Left colon (tissue), 2 donors: ENCODE data around the gene BHMT. TPM values are rescaled to one million over a fixed set of nuclear protein-coding genes. Genes with fewer than 3 reads are reported as not detected.

Experiments used
- ATAC-seq: fragments of 200-7000 bp; cut with Tn5 transposase; one replicate; pipeline ENCODE4 v1.9.1; 2020; ENCODE audit warnings: mild to moderate bottlenecking, moderate library complexity
- DNase-seq, 2 donors: peaks; one replicate each; pipeline ENCODE4 v3.0.0-alpha.2; 2020
- intact Hi-C, 2 donors: fragments of 100-400 bp; cut with DNase I in 1 of 2; cut with micrococcal nuclease in 1 of 2; formaldehyde crosslinking; loops; one replicate each; pipeline versions ENCODE4 v1.11.2 to v1.14.0; 2022; cut with DNase I, micrococcal nuclease
- total RNA-seq, 2 donors: library from RNA; stranded (reverse); fragmentation: NEBNext Ultra II Directional; extraction: Animal tissue kit (Norgen Biotek cat#: 25700); gene quantifications; one replicate each; pipeline ENCODE4 v1.2.1, GENCODE V29; 2021
- donor health status: DM: no; HTN: no; CAD: no.
- donor health status: DM: yes; HTN: yes; CAD: no.

BHMT gene
- total RNA-seq, 2 donors from 2014 or later: 0.28 TPM; not detected in 1

DNA sequence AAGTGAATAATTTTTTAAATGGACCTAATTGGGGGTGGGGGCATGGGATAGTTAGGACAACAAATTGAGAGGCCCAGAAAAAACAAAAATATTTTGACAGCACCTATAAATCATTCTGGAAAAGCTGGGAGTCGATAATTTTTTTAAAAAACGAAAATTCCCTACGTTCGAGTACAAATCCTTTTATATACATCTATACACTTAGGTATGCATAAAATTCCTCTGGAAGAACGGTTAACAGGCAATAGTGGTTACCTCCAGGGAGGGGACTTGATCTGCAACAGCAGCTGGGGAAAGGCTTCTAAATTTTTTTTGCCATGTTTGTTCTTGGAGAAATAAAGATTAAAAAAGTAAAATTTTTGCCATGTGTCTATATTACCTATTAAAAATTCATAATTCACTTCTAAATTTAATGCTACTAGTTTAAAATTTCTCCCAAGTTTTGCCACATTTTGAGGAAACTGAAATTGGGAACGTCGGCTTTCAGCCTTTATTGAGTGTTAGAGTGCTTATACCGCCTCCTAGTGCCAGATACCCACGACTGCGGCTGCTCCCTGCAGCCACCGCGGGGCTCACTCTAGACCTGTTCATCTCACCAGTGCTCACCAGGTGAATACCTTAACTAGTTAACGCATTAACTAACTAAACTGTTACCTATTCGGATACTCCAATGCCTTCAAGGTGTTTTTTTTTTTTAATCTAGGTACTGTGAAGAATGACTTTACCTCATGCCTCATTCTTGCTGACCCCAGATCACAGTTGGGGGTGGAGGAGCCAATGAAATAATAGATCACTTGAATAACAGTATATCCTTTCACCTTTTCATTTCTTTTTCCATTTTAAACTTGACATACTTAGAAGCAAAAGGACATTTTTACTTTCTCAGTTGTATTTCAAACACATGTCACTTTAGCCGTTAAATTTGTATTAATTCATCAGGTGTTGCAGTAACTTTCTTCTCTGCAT, 1.8 kb upstream of the BHMT start:
- intact Hi-C loops: no loop called here
- ATAC-seq: peak; percentile 44
- DNase-seq: peak in 1 of 2 donors; percentile 36

DNA sequence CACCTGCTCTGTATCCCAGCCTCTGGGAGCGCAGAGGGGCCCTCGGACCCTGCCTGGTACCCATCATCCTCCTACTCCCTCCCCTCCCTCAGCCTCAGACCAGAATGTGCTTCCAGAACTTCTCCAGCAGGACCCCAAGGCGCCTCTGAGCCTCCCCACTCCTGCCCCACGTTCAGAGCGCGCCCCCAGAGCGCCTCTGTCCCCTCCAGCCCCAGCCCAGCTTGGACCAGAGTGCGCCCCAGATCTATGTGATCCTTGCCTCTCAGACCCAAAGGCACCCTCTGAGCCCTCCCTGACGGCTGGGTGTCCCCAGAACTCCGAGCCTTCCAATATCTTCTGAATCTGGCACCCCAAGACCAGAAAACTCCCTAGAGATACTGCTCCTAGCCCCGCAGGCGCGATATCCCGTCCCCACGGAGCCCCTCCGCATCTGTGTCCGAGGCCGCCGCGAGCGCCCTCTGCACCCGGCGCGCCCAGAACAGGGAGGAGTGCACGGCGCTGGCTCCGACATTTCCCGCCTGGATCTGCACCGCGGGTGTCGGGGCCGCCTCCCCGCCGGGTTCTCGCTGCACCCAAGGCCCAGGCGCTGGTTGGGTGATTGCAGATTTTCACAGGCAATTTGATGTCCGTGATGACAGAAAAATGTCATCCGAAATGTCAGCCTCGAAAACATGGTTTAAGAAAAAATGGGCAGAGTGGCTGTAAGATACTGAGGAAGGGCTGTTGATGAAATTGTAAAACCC, 522 bp downstream of the BHMT start:
- ATAC-seq: peak; percentile 47
- intact Hi-C loops: no loop called here
- no peak for DNase-seq

DNA sequence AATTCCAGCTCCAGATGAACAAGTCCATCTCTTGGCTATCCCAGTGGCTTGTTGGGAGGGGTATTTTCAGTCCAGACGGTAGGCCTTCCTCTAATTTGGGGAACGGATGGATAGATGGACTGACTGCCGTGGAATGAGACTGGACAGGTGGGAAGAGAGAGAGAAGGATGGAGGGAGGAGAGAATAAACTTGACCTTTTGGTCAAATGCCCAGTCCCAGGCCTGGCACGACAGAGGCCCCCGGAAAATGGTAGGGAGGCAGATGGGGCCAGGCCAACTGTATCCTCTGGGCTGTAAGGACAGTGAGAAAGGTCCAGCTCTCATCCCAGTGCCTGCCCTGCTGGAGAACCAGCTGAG, 1.1 kb downstream of the BHMT start:
- DNase-seq (no peak), ATAC-seq (no peak)
- intact Hi-C loops: no loop called here

DNA sequence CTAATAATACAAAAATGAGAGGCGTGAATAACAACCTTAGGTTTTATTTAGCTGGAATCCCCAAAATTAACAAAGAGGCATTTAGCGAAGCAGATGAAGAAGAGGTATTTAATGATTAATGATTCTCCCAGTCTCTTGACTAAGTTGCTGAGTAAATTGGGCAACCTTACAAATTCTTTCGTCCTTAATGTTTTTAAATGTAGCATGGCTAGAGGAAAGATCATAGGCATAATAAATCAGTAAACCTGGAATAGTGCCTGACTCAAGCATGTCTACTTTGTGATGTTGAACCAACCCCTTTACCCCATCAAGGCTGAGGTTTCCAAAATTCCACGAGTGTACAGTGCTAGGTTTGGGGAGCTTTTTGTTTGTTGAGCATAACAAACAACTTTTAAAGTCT, 7.9 kb downstream of the BHMT start:
- ATAC-seq: no peak

DNA sequence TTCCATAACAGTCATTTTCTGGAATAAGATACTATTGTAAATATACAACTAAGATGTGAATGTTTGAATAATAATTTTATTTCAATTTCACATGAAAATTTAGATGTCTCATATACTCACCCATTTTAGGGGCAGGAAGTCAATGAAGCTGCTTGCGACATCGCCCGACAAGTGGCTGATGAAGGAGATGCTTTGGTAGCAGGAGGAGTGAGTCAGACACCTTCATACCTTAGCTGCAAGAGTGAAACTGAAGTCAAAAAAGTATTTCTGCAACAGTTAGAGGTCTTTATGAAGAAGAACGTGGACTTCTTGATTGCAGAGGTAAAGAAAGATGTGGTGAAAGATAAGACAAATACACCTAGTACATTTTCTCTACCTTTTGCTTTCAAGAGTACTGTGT, 8.6 kb downstream of the BHMT start:
- no peak for DNase-seq
- ATAC-seq: no peak
- intact Hi-C loops: no loop called here

More for the DNA sequence above, 7.9 kb downstream of the BHMT start:
- no peak for DNase-seq
- intact Hi-C loops: no loop called here

DNA sequence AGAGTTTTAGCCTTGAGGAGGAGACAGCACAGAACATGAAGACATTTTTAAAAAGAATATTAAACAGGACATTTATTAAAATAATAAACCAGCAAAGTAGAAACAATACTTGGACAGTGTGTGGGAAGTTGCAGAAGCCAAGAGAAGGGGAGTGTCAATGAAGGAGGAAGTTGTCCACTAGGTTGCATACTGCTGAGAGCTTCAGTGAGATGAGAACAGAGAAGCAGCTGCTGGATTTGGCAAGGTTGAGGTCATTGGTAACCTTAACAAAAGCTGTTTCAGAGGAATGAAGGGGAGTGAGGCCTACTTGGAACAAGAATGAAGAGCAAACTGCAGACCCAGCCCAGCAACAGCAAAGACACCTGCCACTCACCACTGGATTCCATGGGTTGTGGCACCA, 11.4 kb downstream of the BHMT start:
- intact Hi-C loops: no loop called here
- ATAC-seq: no peak
- no peak for DNase-seq

DNA sequence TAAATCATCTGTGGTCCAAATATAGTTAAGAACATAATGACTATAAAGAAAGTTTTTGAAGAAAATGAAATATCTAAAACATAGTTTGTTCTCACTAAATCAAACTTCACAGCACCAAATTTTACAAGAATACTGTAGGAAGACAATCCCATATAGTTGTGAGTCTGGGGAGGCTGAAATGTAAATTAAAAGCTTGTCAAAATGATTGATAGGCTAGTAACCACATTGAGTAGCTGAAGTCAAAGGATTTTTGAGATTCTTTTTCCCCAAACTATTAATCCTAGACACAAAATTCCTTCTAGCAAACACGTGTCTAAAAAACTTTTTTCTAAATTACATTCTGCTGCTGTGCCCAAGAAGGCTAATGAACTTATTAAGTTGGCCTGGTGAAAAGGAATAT, 13.0 kb downstream of the BHMT start:
- ATAC-seq (no peak), DNase-seq (no peak)
- intact Hi-C loops: no loop called here

DNA sequence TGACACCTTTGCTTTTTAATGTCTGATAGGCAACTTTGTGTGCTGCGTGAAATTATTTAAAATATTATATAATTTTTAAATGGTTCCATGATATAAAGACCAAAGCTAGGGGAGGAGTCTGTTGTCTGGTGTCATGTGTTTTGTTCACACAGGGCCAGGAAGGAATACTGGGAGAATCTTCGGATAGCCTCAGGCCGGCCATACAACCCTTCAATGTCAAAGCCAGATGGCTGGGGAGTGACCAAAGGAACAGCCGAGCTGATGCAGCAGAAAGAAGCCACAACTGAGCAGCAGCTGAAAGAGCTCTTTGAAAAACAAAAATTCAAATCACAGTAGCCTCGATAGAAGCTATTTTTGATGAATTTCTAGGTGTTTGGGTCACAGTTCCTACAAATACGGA, 19.2 kb downstream of the BHMT start:
- ATAC-seq (no peak), DNase-seq (no peak)
- intact Hi-C loops: loop anchor here in 1 of 2 donors (5.0 kb wide), 1 partner anchor 332 kb away; no protein-coding TSS in a partner anchor

DNA sequence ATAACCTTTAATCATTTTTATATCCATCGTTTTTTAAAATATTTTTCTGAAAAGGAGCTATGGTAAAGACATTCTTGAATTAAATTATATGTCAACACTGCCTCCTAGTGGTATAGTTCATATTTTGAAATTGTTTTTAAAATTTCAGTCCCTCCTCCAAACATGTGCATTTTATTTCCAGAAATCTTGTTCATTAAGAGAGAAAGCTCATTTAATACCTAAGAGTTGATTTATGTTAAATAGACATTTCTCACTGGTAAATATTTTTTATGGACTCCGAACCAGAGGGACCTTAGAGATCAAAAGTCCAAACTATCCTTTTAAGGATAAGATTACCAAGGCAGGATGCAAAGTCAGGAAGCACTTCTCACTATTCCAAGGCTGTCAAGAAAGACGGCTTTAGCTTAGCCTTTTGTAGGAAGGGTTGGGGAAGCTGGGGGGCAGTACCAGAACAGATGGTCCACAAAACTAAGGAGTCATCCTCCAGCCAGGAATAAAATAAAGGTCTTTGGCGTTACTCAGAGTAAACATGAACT, 21.6 kb downstream of the BHMT start:
- intact Hi-C loops: loop anchor here in 1 of 2 donors (2.0 to 5.0 kb wide), 2 partner anchors 108 to 329 kb away; no protein-coding TSS in a partner anchor
- DNase-seq: peak in 1 of 2 donors; percentile 5
- peak; percentile 58 for ATAC-seq

DNA sequence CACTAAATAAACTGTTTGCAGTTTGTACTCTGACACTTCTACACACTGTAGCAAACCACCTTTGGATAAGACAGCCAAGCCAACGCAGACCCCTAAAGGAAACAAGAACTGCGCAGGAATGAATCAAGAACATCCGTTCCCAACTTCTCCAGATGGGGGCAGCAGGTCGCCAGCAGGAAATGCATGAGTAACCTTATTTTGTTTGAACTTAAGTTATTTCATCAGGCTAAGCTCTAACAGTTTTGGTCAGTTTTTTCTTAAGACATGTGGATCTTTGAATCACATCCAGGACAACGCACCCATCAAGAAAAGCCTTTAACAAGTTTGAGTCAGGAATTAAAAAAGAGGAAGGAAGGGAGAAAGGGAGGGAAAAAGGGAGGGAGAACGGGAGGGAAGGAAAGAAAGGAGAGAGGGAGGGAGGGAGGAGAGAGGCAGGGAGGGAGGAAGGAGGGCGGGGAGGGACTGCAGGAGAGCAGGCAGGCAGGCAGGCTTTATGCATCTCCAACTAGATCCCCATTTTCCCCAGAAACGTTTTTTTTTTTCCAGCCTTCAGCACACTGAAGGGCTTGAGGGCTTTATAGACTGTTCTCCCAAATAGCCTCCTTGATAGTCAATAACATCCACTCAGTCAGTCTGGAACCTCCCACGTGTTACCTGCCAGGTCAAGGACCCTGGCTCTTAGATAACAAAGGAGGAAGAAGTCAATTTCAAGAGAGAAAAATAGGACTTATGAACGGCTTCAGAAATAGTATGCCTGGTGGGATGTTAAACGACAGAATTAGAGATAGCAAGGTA, 22.2 kb downstream of the BHMT start:
- DNase-seq: peak; percentile 38 to 76
- intact Hi-C loops: loop anchor here in 1 of 2 donors (2.0 to 5.0 kb wide), 2 partner anchors 109 to 328 kb away; no protein-coding TSS in a partner anchor
- peak; percentile 79 for ATAC-seq

DNA sequence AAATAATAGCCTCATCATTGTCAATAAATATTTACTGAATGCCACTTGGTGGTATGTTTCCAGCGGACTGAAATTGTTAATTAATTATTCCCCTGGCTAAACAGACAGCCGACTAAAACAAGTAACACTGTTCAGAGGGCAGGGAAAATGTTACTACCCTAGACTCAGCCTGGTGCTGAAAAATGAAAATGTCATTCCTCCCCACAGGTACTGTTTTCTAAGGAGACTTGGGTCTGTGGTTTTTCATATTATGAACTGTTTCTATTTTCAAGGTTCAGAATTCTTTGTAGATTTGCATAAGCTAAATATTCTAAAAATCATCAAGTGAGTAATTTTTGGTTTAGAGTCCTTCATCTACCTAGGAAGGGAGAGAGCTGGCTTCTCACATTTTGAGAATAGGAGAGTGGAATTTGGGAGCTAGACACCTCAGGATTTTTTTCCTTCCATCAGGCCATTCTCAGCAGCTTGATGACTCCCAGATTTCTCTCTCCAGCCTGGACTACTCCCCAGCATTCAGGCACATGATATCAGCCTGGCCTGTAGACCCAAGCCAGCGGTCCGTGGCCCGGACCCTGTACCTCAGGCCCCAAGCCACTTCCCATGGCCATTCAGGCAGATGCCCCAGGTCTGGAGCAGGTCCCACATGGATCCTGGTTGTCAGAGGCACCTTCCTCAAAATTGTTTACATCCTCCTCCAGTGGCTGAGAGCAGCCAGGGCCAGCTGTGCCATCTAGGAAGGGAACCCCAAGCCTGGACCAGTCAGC, 24.4 kb downstream of the BHMT start:
- intact Hi-C loops: no loop called here
- DNase-seq (no peak), ATAC-seq (no peak)

DNA sequence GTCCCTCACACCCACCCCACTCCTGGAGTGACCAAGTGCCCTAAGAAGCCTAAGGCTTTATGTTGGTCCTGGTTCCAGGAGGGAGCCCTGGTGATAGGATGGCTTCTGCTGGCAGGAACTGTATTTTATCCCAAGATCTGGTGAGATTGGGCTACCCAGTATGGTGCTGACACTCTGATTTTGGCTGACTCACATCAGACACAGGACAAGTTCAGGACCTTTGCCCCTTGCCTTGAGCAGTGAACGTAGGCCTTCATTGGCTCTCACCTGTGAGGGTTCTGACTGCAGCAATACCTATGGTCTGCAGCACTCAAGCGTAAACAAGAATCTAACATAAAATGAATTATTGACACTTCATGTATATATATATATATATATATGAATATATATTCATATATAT, 25.0 kb downstream of the BHMT start:
- DNase-seq (no peak), ATAC-seq (no peak)

DNA sequence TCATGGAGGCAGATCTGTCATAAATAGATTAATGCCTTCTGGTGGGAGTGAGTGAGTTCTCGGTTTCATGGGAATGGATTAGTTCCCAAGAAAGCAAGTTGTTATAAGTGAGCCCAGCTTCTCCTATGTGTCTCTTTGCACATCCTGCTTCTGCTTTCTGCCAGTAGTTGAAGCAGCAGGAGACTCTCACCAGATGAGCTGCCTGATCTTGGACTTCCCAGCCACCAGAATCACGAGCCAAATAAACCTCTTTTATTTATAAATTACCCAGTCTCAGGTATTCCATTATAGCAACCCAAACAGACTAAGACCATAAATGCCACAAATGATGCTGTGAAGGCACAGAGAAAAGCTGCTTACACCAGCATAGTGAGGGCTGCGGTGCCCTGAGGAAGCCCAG, 28.9 kb downstream of the BHMT start:
- DNase-seq (no peak), ATAC-seq (no peak)
- intact Hi-C loops: no loop called here

More for the DNA sequence above, 25.0 kb downstream of the BHMT start:
- intact Hi-C loops: no loop called here

DNA sequence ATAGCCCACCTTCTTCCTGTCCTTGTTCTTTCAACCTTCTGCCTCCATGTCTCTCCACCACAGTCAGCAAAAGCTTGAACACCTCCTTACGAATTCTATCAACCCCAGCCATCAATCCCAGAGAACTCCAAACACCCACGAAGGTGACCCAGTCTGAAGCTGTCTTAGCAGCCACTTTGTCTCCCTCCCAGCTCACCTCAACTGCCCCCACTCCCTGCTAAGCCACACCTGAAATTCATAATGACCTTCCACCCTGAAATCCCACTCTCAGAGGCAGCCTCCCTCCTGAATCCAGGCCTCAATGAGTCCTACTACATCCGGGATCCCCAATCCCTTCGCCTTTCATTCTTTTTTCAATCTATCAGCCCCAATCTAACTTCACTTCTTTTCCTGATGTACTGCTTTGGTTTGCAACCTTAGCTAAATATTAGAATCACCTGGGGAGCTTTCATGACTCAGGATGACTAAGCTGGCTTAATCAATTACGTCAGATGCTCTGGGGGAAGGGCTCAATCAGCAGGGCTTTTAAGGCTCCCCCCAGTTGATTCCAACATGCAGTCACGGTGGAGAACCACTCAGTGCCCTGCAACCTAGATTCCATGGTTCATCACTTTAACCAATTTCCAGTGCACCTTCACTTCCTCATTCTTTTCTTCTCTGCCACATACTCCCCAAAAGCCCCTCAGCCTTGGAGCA, 32.2 kb downstream of the BHMT start:
- intact Hi-C loops: no loop called here
- no peak for ATAC-seq
- DNase-seq: no peak

DNA sequence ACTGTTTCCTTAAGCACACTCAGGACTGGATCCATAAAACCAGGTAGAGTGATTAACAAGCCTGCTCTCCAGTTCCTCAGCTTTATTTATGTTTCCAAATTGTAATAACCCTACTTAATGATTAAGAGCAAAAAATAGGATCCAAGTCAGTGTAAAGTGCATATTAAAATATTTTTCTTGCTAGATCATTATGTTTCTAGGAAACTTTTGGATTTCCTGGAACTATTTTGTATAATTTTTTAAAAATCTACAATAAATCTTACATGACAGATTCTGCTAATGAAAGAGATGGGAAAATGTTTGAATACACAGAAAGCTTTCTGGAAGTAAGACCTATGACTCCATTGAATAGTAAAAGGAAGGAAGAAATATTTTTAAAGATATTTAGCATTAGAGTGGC, 35.5 kb downstream of the BHMT start:
- DNase-seq (no peak), ATAC-seq (no peak)
- intact Hi-C loops: no loop called here

DNA sequence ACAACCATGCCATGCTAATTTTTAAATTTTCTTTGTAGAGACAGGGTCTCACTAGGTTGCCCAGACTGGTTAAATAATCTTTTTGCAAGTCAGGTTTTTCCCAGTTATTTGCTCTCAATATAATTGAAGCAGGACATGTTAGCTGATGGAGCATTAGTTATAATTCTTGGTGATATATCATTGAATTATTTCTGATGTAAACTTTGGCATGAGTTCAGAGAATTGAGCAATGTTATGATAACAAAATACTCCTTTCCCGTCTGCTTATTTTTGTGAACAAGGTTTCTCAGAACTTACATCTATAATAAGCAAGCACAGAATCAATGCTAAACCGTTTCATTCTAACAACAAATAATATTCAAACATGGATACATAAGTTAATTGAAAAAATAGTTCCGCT, 37.8 kb downstream of the BHMT start:
- ATAC-seq (no peak), DNase-seq (no peak)
- intact Hi-C loops: no loop called here

DNA sequence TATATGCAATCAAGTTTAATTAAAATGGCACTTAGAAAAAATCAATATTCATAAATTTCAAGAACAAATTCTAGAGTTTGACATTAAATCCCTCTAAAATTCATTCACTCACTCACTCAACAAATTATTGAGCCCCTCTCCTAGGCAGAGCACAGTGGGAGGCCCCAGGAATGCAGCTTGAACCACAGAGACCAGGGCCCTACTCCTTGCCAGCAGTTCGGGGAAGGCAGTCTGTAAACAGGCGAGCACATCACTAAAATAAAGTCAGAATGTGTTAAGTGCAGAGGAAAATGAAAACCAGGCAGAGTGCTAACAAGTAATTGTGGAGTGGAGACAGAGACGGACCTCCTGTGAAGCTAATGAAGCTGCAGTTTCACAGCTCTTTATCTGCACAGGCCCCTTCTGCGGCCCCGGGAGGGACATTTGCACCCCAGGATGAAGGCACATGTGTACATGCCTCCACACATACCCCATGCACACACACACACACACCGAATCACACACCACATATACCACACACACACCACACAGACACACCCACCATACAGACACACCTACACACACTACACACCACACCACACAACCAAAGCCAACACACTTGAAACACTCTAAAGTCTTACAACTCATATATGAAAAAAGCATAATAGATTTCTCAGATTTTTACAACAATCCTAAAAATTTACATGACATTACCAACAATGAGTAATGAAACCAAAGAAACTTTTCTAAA, 40.5 kb downstream of the BHMT start:
- ATAC-seq: no peak
- intact Hi-C loops: no loop called here
- no peak for DNase-seq
